Tibial nerve (tissue), 4 donors: ENCODE measurements around the gene SUSD4. TPM values are rescaled to one million over a fixed set of nuclear protein-coding genes. Genes with fewer than 3 reads are reported as not detected.

Experiments
- DNase-seq, 2 donors: peaks; one replicate each; pipeline ENCODE4 v3.0.0-alpha.2; 2019; ENCODE audit warnings: low spot score in 2 of 2
- H3K27ac ChIP-seq, 4 donors: fragments of 200-600 bp; sonication (generic) in 3 of 4; one replicate each; pipeline ENCODE4 v1.5.1; 2017 to 2019; ENCODE audit warnings: mild to moderate bottlenecking in 1 of 4
- H3K27me3 ChIP-seq, 2 donors: fragments of 200-600 bp; sonication (generic) in 1 of 2; one replicate each; pipeline versions ENCODE4 v1.5.1 to v1.6.0; 2017 to 2019
- H3K36me3 ChIP-seq, 3 donors: fragments of 200-600 bp; sonication (generic); one replicate each; pipeline ENCODE4 v1.5.1; 2018 to 2019
- H3K4me1 ChIP-seq, 4 donors: fragments of 200-600 bp; sonication (generic) in 3 of 4; one replicate each; pipeline ENCODE4 v1.5.1; 2017 to 2019
- H3K4me3 ChIP-seq, 4 donors: fragments of 200-600 bp; sonication (generic) in 3 of 4; one replicate each; pipeline ENCODE4 v1.5.1; 2017 to 2019; ENCODE audit warnings: mild to moderate bottlenecking in 1 of 4, moderate library complexity in 1 of 4
- H3K9me3 ChIP-seq, 4 donors: fragments of 200-600 bp; sonication (generic) in 3 of 4; one replicate each; pipeline ENCODE4 v1.5.1; 2017 to 2019
- EP300 ChIP-seq, 2 donors: sonication (generic); formaldehyde crosslinking; IDR thresholded peaks; one replicate each; pipeline ENCODE4 v1.6.1; 2017; ENCODE audit warnings: antibody characterized with exemption in 2 of 2, mild to moderate bottlenecking in 1 of 2
- POLR2A ChIP-seq, 2 donors: fragments of 450-650 bp; IDR thresholded peaks; one replicate each; pipeline ENCODE4 v1.6.1; 2017; ENCODE audit warnings: antibody characterized with exemption in 2 of 2, mild to moderate bottlenecking in 2 of 2, moderate library complexity in 2 of 2
- WGBS, 2 donors: methylation state at CpG; one replicate each; pipeline ENCODE4 v1.1.5; 2018; 5-methylcytosine and 5-hydroxymethylcytosine counted together
- total RNA-seq, 4 donors: library from RNA; depleted of rRNA; stranded (reverse); fragments of >200 nt; gene quantifications; one replicate each; pipeline ENCODE4 v1.1.0, GENCODE V29; 2016
- TF ChIP-seq, protein P1 (sequence below), 5 experiments: fragments of 200-600 bp in 3 of 5; fragments of 450-650 bp in 2 of 5; sonication (generic) in 3 of 5; IDR thresholded peaks; one replicate each; pipeline ENCODE4 v1.5.1; 2016 to 2019; ENCODE audit warnings: antibody characterized with exemption in 5 of 5, mild to moderate bottlenecking in 3 of 5, moderate library complexity in 2 of 5

The SUSD4 gene
- total RNA-seq, 4 donors from 2014 or later, result not detected

DNA sequence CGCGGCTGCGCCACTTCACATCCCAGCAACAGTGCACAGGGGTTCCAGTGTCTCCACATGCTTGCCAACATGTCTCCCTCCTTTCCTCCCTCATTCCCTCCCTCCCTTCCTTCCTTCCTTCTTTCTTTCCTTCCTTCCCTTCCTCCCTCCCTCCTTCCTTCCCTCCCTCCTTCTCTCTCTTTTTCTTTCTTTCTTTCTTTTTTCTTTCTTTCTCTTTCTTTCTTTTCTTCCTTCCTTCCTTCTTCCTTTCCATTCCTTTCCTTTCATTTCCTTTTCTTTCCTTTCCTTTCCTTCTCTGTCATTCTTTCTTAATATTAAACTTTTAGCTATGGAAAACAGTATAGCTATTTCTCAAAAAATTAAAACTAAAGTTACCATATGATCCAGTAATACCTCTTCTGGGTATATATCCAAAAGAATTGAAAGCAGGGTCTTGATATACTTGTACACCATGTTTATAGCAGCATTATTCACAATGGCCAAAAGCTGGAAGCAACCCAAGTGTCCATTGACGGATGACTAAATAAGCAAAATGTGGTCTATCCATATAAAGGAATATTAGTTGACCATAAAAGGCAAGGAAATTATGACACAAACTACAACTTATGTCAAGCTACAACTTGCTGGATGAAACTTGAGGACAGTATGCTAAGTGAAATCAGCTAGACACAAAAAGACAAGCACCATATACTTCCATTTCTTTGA is 165.9 kb downstream of the SUSD4 start:
- 59 to 63% methylated on average over 4 of the region's 4 CpGs for WGBS, 2 donors
- Histone ChIP-seq H3K4me1 (no peaks in the 10 kb centered on the region), H3K27ac (no peak overlapping the region), H3K27me3 (peaks cover 0 to 4% of the 10 kb centered on the region in 2 donors), H3K4me3 (no peak overlapping the region), H3K36me3 (no peaks in the 10 kb centered on the region), H3K9me3 (no peaks in the 10 kb centered on the region)
- TF ChIP-seq EP300 (IDR thresholded peaks at IDR 0.05) (no peak), POLR2A (IDR thresholded peaks at IDR 0.05) (no peak)
- TF ChIP-seq, protein P1, sequence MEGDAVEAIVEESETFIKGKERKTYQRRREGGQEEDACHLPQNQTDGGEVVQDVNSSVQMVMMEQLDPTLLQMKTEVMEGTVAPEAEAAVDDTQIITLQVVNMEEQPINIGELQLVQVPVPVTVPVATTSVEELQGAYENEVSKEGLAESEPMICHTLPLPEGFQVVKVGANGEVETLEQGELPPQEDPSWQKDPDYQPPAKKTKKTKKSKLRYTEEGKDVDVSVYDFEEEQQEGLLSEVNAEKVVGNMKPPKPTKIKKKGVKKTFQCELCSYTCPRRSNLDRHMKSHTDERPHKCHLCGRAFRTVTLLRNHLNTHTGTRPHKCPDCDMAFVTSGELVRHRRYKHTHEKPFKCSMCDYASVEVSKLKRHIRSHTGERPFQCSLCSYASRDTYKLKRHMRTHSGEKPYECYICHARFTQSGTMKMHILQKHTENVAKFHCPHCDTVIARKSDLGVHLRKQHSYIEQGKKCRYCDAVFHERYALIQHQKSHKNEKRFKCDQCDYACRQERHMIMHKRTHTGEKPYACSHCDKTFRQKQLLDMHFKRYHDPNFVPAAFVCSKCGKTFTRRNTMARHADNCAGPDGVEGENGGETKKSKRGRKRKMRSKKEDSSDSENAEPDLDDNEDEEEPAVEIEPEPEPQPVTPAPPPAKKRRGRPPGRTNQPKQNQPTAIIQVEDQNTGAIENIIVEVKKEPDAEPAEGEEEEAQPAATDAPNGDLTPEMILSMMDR (IDR thresholded peaks at IDR 0.05), result no peak
- DNase-seq, result no peak

DNA sequence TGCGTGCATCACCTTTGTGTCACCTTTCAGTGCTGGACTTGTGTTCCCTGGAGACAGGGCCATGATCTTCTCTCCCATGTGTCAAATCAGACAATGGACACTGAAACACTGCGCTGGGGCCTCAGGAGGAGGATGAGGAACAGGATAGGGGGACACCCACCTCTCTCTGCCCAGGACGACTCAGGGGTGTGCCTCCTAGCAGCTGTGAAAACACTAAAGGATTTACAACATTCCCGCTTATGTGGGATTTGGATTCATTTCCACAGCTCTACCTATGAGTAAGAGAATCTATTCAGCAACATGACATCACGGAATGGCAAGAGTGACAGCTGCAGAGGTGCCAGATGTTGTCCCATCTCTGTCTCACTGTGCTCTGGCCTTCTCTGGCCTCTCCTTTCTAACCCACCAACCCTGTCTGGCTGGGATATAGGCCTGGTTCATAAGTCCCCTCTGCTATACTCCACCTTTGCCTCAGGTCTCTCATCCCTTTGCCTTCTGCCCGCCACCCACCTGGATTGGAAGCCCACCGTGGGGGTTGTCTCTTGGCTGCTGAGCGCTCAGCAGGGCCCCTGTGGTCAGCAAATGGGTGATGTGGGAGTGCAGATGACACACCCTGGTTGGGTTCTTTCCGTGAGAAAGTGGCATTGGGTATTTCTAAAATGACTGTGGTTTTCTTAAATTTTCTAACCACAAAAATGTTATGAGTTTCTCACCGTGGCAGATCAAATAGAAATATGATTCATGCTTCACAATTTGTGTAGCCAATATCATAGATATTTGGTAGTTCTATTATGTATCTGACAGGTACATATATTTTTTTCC is 173.9 kb downstream of the SUSD4 start:
- H3K4me3 ChIP-seq, result no peak overlapping the region
- 65 to 66% methylated on average over 9 to 10 of the region's 10 CpGs for WGBS, 2 donors
- TF ChIP-seq POLR2A (IDR thresholded peaks at IDR 0.05) (no peak), EP300 (IDR thresholded peaks at IDR 0.05) (no peak)
- TF ChIP-seq, protein P1 (IDR thresholded peaks at IDR 0.05), result no peak
- no peaks in the 10 kb centered on the region for H3K27me3 ChIP-seq
- H3K27ac ChIP-seq, result no peak overlapping the region
- peaks cover 0 to 2% (median 0%) of the 10 kb centered on the region in 4 donors for H3K4me1 ChIP-seq
- DNase-seq, result no peak
- no peaks in the 10 kb centered on the region for H3K9me3 ChIP-seq
- no peaks in the 10 kb centered on the region for H3K36me3 ChIP-seq

DNA sequence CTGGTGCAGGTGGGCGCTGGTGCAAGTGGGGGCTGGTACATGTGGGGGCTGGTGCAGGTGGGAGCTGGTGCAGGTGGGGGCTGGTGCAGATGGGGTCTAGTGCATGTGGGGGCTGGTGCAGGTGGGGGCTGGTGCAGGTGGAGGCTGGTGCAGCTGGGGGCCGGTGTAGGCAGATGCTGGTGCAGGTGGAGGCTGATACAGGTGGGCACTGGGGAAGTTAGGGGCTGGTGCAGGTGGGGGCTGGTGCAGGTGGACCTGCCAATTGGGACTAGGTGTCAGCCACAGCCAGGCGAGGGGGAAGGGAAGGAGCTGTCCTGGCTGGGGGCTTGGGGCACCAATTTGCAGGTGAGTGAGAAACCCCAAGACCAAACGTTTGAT is 174.5 kb downstream of the SUSD4 start:
- Histone ChIP-seq H3K27ac (no peak overlapping the region), H3K9me3 (no peaks in the 10 kb centered on the region), H3K27me3 (no peaks in the 10 kb centered on the region), H3K36me3 (no peaks in the 10 kb centered on the region), H3K4me1 (peaks cover 0 to 2% (median 0%) of the 10 kb centered on the region in 4 donors), H3K4me3 (no peak overlapping the region)
- TF ChIP-seq POLR2A (IDR thresholded peaks at IDR 0.05), result no peak
- no peak for TF ChIP-seq EP300 (IDR thresholded peaks at IDR 0.05)
- DNase-seq, result no peak
- 58 to 74% methylated on average over 4 of the region's 4 CpGs for WGBS, 2 donors

DNA sequence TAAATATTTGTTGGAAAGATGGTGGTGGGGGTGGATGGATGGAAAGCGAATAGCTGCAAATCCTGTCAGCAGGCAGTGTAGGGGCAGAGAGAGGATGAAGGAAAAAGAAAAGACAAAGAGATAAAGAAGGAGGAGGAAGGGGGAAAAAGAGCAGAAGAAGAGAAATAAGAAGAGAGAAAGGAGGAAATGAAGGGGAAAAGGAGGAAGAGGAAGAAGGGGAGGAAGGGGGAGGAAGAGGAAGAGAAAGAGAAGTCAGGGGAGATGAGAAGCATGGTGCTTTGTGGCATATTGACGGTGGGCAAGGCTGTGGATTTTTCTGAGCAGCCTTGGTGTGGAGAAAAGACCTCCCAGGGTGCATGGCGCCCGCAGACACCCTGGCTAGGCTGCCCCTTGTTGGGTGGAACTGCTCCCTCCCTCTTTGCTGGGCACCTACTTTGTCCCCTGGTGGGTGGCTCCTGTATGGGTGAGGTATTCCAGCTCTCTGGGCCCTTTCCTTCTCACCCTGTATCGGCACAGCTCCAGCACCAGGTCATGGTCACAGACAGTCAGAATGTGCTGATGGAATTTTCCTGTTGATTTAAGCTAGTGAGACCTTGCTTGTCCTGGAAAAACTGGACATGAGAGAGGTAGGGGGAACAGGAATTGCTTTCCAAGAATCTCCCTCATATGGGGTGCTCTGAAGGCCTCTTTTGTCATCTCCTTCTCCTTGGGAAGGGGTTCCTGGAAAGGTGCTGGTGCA is 175.2 kb downstream of the SUSD4 start:
- no peaks in the 10 kb centered on the region for H3K9me3 ChIP-seq
- WGBS, 2 donors, result 82 to 83% methylated on average over 5 of the region's 5 CpGs
- DNase-seq, result no peak
- H3K4me1 ChIP-seq, result peaks cover 0 to 2% (median 0%) of the 10 kb centered on the region in 4 donors
- no peaks in the 10 kb centered on the region for H3K27me3 ChIP-seq
- no peak overlapping the region for H3K27ac ChIP-seq
- H3K4me3 ChIP-seq, result no peak overlapping the region
- no peaks in the 10 kb centered on the region for H3K36me3 ChIP-seq
- TF ChIP-seq POLR2A (IDR thresholded peaks at IDR 0.05) (no peak), EP300 (IDR thresholded peaks at IDR 0.05) (no peak)
- TF ChIP-seq, protein P1 (IDR thresholded peaks at IDR 0.05), result no peak

DNA sequence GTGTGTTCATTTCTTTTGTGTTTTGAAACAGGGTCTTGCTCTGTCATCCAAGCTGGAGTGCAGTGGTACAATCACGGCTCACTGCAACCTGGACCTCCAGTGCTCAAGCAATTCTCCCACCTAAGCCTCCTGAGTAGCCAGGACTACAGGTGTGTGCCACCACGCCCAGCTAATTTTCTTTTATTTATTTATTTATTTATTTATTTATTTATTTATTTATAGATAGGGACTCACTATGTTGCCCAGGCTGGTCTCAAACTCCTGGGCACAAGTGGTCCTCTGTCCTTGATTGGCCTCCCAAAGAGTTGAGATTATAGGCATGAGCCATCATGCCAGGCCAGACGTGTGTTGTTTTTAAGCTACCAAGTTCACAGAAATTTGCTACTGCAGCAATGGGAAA is 177.2 kb downstream of the SUSD4 start:
- Histone ChIP-seq H3K27ac (no peak overlapping the region), H3K9me3 (no peaks in the 10 kb centered on the region), H3K4me1 (peaks cover 0 to 8% (median 0%) of the 10 kb centered on the region in 4 donors), H3K4me3 (no peak overlapping the region), H3K27me3 (no peaks in the 10 kb centered on the region), H3K36me3 (no peaks in the 10 kb centered on the region)
- DNase-seq, result no peak
- TF ChIP-seq POLR2A (IDR thresholded peaks at IDR 0.05) (no peak), EP300 (IDR thresholded peaks at IDR 0.05) (no peak)
- TF ChIP-seq, protein P1 (IDR thresholded peaks at IDR 0.05), result no peak
- 92 to 95% methylated on average over 3 of the region's 3 CpGs for WGBS, 2 donors
